GM18498 (cell line): ENCODE data around the gene ADAMTS9.
A peak's percentile ranks its signal among the peaks of the same experiment; 100 is the strongest.

ENCODE experiments used
- ATAC-seq: cut with Tn5 transposase; IDR thresholded peaks from one replicate; pipeline ENCODE4 v1.9.1; 2021; ENCODE audit warnings: mild to moderate bottlenecking, moderate library complexity; ENCODE audit not compliant: unreplicated experiment

ADAMTS9 gene

DNA sequence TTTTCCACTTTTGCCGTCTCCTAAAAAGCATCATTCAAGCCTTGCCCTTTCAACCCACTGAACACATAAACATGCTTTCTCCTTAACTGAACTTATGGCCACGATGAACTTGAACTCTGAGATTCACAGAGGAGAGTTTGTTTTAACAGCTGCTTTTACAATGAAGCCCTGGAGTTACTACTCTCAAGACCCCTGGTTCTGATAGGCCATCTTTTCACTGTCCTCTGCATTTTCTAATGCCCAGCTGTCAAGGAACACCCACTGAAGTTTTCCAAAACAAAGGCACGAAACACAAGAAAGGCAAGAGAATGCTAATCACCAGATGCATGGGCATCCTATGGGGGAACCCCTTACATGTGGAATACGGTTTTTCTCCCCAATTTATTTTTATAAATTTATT is 100.8 kb downstream of the ADAMTS9 start:
- ATAC-seq: no peak

DNA sequence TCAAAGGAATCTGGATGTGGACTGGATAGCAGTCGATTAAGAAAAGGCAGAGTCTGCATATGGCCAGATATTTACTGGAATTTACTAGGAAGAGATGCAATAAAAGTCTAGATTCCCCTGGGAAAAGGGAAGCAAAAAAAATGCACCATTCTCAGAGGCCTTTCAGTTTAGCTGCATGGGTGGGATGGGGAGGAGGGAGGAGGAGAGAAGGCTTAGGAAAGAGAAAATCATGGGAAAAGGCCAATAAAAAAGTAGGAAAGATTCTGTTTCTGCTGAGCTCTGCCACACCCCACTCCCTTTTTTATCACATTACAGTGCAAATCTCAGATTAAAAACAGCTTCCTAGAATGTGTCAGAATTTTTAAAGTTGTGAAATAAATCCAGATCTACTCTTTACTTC is 103.6 kb downstream of the ADAMTS9 start:
- ATAC-seq: no peak

DNA sequence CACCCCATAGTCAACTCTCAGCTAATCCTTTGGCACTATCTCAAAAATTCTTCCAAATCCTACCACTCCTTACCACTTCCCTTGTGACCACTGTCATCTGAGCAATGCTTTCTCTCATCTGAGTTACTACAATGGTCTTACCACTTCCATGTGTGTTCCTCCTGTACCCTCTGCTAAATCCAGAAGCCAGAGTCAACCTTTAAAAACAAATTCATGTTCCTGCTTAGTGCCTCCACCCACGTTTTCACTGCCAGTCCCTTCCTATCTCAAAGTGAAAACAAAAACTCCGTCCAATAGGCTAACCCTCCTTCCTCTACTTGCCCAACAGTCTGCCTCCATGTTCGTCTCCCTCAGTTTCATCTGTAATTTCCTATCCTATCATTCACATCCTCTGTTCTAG is 109.0 kb downstream of the ADAMTS9 start:
- no peak for ATAC-seq

DNA sequence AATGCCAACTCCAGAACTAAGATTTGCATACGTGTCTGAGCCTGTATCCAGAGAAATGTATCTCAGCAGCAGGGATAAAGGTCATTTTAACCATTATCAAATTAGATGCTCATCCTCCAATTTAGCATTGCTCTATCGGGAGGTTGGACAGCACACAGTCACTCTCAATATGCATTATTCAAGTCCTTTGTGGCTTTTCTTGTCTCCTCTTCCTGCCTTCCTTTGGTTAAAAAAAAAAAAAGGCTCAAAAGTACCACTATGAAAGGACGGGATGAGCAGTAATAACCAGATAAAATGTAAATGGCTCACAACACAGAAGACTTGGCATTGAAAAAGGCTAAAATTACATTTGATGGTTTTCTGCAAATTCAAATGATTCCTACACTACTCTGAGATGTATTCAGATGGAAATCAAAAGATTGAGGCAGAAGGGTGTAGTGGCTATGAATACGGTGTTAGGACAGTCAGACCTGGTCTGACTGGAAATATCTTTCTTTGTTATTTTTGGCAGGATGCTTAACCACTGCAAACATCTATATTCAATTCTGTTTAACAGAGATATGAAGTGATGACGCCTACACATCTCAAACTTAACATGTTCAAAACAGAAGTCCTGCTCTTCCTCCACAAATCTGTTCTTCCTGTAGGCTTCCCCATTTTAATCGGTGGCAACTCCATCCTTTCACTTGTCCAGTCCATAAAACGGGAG is 109.6 kb downstream of the ADAMTS9 start:
- ATAC-seq: no peak

GRCh38 chr3:64576211-64576775 is 111.5 kb downstream of the ADAMTS9 start:
- ATAC-seq: no peak

GRCh38 chr3:64575211-64575844 is 112.5 kb downstream of the ADAMTS9 start:
- ATAC-seq: peak; percentile 93

DNA sequence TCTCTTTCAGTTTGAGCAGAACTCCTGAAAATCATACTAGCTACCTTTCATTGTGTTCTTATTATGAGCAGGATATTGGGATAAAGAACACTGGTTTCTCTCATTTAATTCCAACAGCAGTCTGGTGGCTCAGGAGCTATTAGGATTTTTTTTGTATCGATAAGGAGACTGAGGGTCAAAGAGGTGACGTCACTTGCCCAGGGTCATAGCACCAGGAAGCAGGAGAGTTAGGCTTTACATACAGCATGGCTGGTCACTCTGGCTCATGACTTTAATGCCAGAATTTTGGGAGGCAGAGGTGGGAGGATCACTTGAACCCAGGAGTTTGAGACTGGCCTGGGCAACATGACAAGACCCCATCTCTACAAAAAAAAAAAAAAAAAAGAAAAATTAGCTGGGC is 113.6 kb downstream of the ADAMTS9 start:
- ATAC-seq: no peak

DNA sequence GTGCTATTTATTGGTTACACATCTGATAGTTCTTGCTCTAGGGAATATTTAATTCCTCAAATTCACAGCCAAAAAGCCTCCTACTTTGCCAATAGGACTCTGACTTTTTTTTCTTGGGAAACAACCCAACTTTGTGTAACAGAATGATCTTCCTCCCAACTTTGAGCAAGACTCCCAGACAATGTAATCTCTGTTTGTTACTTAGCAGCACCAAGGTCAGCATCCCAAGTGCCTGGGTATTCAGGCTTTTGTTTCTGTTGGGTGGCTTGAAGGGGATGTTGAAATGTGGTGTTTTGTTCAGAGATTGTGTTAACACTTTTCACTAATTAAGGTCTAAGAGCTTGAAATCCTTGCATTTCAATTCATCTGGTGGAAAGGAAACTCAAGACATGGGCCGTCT is 115.8 kb downstream of the ADAMTS9 start:
- no peak for ATAC-seq

- ATAC-seq: no peak
Measured at GRCh38 chr3:64568895-64569517, 118.8 kb downstream of the ADAMTS9 start.

DNA sequence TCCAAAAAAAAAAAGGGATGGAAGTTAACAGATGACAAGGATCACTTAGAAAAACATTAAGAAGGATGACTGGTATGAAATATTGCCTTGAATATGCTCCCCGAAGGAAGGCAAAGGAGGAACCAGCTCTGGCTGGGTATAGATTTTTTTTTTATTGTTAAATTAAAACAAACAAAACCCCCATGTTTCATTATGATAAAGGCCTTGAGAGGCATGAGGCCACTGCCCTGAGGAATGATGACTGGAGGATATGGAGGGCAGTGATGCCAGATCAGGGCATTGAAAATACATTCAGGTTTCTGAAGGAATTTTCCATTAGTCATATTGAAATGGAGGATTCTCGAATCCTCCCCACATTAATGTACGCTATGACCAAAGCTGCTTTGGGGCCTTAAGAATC is 120.9 kb downstream of the ADAMTS9 start:
- no peak for ATAC-seq

DNA sequence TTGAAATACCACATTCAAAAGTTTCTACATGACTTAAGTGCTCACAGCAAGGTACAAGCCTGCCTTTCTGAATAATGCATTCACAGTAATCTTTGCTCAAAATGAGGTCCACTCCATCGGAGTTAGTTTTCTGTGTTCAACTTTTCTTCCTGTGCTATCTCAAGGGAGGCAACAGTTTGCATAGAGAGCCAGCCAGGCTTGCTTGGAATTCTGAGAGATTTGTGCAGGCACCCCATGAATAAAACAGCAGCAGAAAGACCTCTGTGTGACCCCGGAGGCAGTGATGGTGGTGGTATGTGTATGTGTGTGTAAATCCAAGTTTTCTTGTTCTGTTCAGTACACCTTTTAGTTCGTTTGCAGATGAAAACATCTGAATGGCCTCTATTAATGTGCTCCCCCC is 124.0 kb downstream of the ADAMTS9 start:
- no peak for ATAC-seq

GRCh38 chr3:64561868-64562267 is 125.9 kb downstream of the ADAMTS9 start:
- no peak for ATAC-seq

- no peak for ATAC-seq
Measured at GRCh38 chr3:64561325-64561843, 126.4 kb downstream of the ADAMTS9 start.

DNA sequence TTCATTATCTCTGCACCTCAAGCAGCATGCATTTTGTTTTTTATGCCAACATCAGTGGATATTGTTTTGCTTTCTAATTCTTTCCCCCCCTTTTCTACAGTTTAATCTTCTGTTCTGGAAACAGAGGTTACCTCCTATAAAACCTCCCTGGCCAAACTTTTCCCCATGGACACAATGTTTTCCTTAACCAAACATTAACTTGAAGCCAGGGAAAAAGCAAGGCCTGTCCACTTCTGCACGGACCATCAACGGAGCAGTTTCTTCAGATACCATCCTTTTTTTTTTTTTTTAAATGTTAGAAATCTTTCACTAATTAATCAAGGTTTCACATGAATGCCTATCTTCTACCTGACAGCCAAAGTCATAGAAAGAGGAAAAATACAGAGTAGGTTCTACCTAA is 127.0 kb downstream of the ADAMTS9 start:
- no peak for ATAC-seq

GRCh38 chr3:64559588-64559987 is 128.2 kb downstream of the ADAMTS9 start:
- ATAC-seq: no peak

GRCh38 chr3:64556046-64556445 is 131.8 kb downstream of the ADAMTS9 start:
- no peak for ATAC-seq

GRCh38 chr3:64555351-64555750 is 132.4 kb downstream of the ADAMTS9 start:
- ATAC-seq: no peak

DNA sequence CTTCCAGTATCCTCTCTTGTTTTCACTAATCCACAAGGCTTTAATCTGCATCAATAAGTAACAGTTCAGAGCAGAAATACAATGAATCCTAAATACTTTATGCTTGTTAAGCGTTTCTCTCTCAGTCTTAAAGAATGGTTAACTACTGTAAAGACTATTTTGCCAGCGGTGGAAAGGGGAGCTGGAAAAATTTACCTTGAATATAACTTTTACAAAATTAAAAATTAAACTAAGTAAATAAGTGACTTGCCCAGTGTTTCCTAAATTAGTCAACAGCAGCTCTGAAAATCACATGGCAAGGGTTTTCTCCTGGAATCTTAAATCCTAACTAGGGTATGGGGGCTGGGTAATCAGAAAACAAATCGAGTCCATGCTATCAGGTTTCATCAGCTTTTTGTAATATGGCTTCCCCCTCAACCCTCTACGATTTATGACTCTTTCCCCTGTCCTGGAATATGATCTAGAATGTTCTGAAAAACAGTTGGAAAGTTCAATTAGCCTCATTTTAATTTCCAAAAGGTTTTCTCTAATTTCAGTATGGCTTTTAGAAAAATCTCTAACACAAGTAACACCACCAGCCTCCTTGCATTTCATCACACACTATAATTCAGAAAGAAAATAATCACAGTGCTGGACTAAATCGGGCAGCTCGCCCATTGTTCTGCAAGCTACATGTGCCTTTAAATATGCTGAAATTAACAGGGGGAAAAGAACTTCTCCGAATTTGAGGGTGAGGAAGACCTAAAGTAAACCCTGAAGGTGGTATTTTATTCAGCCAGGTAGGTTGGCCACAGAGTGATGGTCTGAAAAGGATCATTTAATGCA is 133.5 kb downstream of the ADAMTS9 start:
- ATAC-seq: no peak

- no peak for ATAC-seq
Measured at GRCh38 chr3:64552966-64553365, 134.8 kb downstream of the ADAMTS9 start.

- ATAC-seq: no peak
Measured at GRCh38 chr3:64552160-64552559, 135.6 kb downstream of the ADAMTS9 start.

DNA sequence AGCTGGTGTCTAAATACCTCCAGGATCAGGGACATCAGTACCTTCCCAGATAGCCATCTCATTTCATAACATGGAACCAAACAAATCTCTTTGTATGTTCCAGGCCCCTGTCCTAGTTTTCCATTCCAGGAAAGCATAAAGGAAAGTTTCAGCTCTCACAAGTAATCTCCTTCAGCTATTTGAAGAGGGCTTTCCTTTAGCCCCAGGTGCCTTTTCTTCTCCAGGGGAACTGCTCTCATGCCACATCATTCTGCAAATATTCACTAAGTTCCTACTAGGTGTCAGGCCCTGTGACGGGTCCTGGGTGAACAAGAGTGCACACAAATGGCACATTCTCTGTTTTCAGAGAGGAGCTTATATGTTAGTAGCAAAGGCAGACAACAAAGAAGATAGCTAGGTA is 136.1 kb downstream of the ADAMTS9 start:
- ATAC-seq: no peak
